Measurements from ENCODE around the gene RALGAPA1.

GRCh38 chr14:35797796-35798195, 11.3 kb downstream of the RALGAPA1 start:
- TF ChIP-seq CTCF (IDR thresholded peaks at IDR 0.05; ENCODE audit: low read length) (no peak), EZH2 (optimal IDR thresholded peaks at IDR 0.05; ENCODE audit: low read depth, low read length) (no peak), EZH2phosphoT487 (IDR thresholded peaks at IDR 0.05; ENCODE audit: low read length) (no peak)

Data from MM.1S (cell line).